ENCODE results near the gene ACOX2.

DNA sequence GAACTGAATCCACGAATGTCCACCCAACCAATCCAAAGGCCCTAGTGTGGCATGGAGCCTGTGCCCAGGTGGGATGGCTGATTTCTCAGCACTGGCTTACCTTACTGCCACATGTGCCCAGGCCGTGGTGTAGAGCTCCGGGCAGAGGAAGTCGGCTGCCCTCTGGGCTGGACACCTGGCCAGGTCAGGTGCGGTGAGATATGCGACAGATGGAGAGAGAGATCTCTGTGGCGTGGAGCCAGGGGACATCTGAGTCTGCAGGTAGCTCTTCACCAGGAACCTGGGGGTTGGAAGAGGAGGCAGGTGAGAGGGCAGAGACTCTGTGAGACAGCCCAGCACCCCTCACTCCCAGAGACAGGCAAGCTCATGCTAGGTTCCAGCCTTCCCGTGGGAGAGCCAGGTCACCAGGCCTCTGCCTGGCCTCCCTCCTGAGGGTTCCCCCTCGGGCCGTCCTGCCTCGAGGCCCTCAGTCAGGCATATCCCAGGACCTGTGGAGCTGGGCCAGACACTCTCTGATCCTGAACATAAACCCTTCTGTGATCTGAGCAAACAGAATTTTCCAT lies 12.6 kb downstream of the ACOX2 start:
- TF ChIP-seq, protein P1, sequence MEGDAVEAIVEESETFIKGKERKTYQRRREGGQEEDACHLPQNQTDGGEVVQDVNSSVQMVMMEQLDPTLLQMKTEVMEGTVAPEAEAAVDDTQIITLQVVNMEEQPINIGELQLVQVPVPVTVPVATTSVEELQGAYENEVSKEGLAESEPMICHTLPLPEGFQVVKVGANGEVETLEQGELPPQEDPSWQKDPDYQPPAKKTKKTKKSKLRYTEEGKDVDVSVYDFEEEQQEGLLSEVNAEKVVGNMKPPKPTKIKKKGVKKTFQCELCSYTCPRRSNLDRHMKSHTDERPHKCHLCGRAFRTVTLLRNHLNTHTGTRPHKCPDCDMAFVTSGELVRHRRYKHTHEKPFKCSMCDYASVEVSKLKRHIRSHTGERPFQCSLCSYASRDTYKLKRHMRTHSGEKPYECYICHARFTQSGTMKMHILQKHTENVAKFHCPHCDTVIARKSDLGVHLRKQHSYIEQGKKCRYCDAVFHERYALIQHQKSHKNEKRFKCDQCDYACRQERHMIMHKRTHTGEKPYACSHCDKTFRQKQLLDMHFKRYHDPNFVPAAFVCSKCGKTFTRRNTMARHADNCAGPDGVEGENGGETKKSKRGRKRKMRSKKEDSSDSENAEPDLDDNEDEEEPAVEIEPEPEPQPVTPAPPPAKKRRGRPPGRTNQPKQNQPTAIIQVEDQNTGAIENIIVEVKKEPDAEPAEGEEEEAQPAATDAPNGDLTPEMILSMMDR (IDR thresholded peaks at IDR 0.05), result no peak
- no peak for TF ChIP-seq POLR2A (IDR thresholded peaks at IDR 0.05)
